Neuron (in vitro differentiated cells): Measurements from ENCODE around the gene SLC22A14.
"Not testable (repeated sequence)": the region's sequence is repeated elsewhere in the genome, so short reads cannot be mapped to it uniquely, and the experiment has no call there.

Experiments used
- H2AFZ ChIP-seq: one replicate; pipeline ENCODE4 v1.6.1; 2013; ENCODE audit warnings: low read depth, mild to moderate bottlenecking, inconsistent platforms, low read length, moderate library complexity
- H3K27me3 ChIP-seq: one replicate; pipeline ENCODE4 v1.6.1; 2013; ENCODE audit warnings: low read length; ENCODE audit not compliant: insufficient read depth
- H3K36me3 ChIP-seq: one replicate; pipeline ENCODE4 v1.6.1; 2013; ENCODE audit warnings: low read length; ENCODE audit not compliant: insufficient read depth
- H3K4me1 ChIP-seq: one replicate; pipeline ENCODE4 v1.6.1; 2013; ENCODE audit warnings: low read length; ENCODE audit not compliant: insufficient read depth
- H3K4me3 ChIP-seq: 2 replicates; pipeline ENCODE4 v1.5.1; 2013; ENCODE audit warnings: mild to moderate bottlenecking, low read length, moderate library complexity
- H3K9me3 ChIP-seq: one replicate; pipeline ENCODE4 v1.6.1; 2013; ENCODE audit warnings: low read length

SLC22A14 gene

DNA sequence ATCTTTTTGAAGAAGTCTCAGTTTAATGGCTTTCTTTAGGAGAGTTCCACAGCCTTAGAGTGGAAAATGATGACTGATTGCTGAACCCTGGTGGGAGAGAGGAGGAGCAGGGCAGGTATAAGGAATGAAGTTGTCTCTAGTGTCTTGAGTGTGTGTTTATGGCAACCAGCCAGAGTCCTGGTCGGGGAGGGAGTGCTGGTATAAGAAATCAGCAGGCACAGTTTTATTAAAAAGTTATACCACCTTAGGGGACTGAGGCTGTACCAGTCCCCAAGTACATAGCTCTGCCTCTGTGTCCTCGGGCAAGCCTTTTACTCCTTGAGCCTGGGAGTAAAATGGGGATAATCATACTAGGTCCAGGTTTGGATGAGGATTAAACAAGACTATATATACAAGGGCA is 29.8 kb downstream of the SLC22A14 start:
- H3K27me3 ChIP-seq = peaks cover 11% of the 10 kb centered on the region
- no peaks in the 10 kb centered on the region for H3K9me3 ChIP-seq
- H2AFZ ChIP-seq = no peak overlapping the region
- peaks cover 6% of the 10 kb centered on the region for H3K4me1 ChIP-seq
- H3K4me3 ChIP-seq = no peak overlapping the region
- no peaks in the 10 kb centered on the region for H3K36me3 ChIP-seq

- peaks cover 6% of the 10 kb centered on the region for H3K4me1 ChIP-seq
- H3K4me3 ChIP-seq = no peak overlapping the region
- no peak overlapping the region for H2AFZ ChIP-seq
- no peaks in the 10 kb centered on the region for H3K36me3 ChIP-seq
- H3K9me3 ChIP-seq = no peaks in the 10 kb centered on the region
- H3K27me3 ChIP-seq = peaks cover 11% of the 10 kb centered on the region
Measured at GRCh38 chr3:38312356-38312755, 30.3 kb downstream of the SLC22A14 start.

DNA sequence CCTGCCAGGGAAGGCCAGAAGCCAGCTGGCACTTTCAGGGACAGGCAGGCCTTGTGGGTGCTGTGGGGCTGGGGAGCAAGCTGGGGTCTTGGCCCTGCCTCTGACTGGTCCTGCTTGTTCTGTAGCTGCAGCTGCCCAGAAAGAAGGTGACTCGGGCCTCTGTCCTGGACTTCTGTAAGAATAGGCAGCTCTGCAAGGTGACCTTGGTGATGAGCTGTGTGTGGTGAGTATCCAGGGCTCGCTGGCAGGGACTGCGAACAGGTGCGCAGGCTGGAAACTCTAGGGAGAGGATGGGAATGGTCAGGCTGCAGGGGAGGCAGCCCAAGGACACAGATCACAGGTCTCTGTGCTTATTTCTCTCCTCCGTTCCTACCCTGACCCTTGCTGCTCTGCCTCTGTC is 31.2 kb downstream of the SLC22A14 start:
- Histone ChIP-seq H3K4me3 (no peak overlapping the region), H3K36me3 (no peaks in the 10 kb centered on the region), H3K27me3 (peaks cover 8% of the 10 kb centered on the region), H3K9me3 (no peaks in the 10 kb centered on the region), H3K4me1 (peaks cover 6% of the 10 kb centered on the region), H2AFZ (no peak overlapping the region)

DNA sequence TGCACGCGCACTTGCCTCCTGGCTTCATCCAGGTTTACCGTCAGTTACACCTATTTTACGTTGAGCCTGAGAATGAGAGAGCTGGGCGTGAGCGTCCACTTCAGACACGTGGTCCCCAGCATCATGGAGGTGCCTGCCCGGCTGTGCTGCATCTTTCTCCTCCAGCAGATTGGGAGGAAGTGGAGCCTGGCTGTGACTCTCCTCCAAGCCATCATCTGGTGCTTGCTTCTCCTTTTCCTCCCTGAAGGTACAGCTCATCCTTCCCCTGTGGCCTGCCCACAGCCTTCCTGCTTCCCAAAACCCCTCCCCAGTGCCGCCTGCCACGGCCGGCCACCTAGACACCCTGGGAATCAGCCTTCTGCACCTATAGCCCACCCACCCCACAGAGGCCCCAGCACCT is 31.6 kb downstream of the SLC22A14 start:
- no peaks in the 10 kb centered on the region for H3K36me3 ChIP-seq
- H3K27me3 ChIP-seq = peaks cover 8% of the 10 kb centered on the region
- no peaks in the 10 kb centered on the region for H3K9me3 ChIP-seq

DNA sequence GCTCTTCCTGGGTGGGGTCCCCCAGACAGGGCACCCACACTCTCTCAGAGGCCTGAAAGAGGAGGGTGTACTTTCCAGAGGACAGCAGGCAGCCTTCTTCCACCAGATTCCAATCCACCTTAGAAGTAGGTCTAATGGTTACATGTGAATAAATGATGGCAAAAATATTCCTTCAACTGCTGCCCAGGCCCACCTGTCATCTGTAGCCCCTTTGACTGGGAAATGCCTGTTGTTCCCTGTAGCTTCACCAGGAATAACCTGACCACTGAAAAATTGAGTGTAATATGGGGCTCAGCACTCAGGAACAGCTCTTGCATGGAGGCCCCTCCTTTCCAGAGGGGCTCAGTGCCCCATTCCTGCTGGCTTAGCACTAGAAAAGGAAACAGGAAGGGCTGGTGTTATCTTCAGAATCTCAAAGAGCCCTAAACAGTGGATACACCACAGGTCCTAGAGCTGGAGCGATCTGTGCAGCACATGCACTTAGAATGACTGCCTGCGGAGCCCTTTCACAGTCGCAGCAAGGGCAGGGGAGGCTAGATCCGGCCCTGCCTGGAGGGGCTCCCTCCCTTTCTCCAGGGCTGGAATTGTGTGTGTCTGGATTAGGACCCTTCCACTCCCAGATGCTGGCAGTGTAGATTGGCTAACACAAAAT is 32.1 kb downstream of the SLC22A14 start:
- peak overlapping the region; percentile 17 for H3K4me3 ChIP-seq

More for the DNA sequence above, 31.6 kb downstream of the SLC22A14 start:
- H2AFZ ChIP-seq = no peak overlapping the region
- no peak overlapping the region for H3K4me3 ChIP-seq
- H3K4me1 ChIP-seq = peaks cover 6% of the 10 kb centered on the region

GRCh38 chr3:38314764-38315487 is 32.8 kb downstream of the SLC22A14 start:
- no peaks in the 10 kb centered on the region for H3K9me3 ChIP-seq
- H3K27me3 ChIP-seq = peaks cover 8% of the 10 kb centered on the region
- peaks cover 6% of the 10 kb centered on the region for H3K4me1 ChIP-seq
- H3K36me3 ChIP-seq = no peaks in the 10 kb centered on the region
- peak overlapping the region; percentile 56 for H2AFZ ChIP-seq
- H3K4me3 ChIP-seq = peak overlapping the region; percentile 17

More for the DNA sequence above, 32.1 kb downstream of the SLC22A14 start:
- Histone ChIP-seq H3K4me1 (peaks cover 6% of the 10 kb centered on the region), H3K9me3 (no peaks in the 10 kb centered on the region), H3K36me3 (no peaks in the 10 kb centered on the region), H2AFZ (peak overlapping the region; percentile 56), H3K27me3 (peaks cover 8% of the 10 kb centered on the region)

GRCh38 chr3:38315488-38316230 is 33.6 kb downstream of the SLC22A14 start:
- H3K4me3 ChIP-seq = no peak overlapping the region
- no peaks in the 10 kb centered on the region for H3K36me3 ChIP-seq
- peaks cover 6% of the 10 kb centered on the region for H3K4me1 ChIP-seq
- peaks cover 8% of the 10 kb centered on the region for H3K27me3 ChIP-seq
- H2AFZ ChIP-seq = no peak overlapping the region
- no peaks in the 10 kb centered on the region for H3K9me3 ChIP-seq

DNA sequence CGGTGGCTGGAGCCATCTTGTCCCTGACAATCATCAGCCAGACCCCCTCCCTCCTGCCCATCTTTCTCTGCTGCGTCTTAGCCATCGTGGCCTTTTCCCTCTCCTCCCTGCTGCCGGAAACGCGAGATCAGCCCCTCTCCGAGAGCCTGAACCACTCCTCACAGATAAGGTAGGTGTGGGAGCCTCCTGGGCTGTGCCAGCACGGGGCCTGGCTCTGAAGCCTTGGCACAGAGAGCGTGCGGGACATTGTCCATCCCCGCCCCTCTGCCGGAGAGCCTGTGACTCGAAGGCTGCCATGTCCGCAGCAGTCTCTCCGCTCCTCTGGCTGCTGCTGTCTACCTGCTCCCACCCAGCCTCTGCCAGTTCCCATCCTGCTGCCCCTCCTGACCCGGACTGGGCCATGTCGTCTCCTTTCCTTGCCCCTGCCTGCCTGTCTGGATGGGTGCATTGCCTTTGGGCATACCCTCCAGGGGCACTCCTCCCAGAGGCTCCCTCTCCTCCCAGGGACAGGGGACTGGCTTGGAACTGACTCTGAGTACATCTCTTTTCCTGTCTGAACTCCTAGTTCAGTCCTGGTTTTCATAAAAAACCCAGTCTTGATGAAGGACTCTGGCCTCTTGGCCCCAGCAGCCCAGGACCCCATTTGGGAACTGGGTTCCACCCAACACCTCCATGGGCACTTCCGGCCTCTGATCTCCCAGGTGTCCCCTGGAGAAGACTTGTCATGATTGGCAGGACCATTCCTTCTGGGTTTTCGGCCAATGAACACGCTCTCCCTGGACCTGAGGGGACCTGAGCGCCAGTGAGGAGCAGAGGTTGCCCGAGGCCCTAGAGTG is 34.5 kb downstream of the SLC22A14 start:
- Histone ChIP-seq H3K27me3 (peaks cover 8% of the 10 kb centered on the region), H3K36me3 (no peaks in the 10 kb centered on the region), H3K4me1 (peaks cover 6% of the 10 kb centered on the region), H2AFZ (no peak overlapping the region), H3K4me3 (no peak overlapping the region), H3K9me3 (no peaks in the 10 kb centered on the region)

DNA sequence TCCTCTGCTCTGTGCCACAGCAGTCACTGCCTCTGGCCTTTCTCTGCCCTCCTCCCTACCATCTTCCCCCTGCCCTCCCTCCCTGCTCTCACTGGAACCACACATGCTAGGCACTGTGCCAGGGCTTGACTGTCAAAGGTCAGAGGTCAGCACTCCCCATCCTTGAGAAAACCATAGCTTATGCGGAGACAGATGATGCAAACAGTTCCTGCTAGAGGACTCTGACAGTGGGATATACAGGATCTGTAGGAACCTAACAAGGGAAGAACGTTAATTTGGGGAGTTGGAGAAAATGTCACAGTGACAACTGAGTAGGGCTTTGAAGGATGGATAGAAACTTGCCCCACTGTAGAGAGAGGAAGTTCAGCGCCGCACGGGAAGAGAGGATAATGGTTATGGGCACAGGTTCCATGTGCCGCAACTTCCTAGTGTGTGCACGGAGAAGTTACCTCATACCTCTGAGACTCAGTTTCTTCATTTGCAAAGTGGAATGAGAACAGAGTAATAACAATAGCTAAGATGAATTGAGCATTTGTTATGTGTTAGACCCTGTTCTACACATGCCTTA is 35.2 kb downstream of the SLC22A14 start:
- Histone ChIP-seq H3K36me3 (no peaks in the 10 kb centered on the region), H2AFZ (no peak overlapping the region), H3K4me3 (no peak overlapping the region), H3K4me1 (peaks cover 6% of the 10 kb centered on the region), H3K9me3 (no peaks in the 10 kb centered on the region), H3K27me3 (peaks cover 8% of the 10 kb centered on the region)

DNA sequence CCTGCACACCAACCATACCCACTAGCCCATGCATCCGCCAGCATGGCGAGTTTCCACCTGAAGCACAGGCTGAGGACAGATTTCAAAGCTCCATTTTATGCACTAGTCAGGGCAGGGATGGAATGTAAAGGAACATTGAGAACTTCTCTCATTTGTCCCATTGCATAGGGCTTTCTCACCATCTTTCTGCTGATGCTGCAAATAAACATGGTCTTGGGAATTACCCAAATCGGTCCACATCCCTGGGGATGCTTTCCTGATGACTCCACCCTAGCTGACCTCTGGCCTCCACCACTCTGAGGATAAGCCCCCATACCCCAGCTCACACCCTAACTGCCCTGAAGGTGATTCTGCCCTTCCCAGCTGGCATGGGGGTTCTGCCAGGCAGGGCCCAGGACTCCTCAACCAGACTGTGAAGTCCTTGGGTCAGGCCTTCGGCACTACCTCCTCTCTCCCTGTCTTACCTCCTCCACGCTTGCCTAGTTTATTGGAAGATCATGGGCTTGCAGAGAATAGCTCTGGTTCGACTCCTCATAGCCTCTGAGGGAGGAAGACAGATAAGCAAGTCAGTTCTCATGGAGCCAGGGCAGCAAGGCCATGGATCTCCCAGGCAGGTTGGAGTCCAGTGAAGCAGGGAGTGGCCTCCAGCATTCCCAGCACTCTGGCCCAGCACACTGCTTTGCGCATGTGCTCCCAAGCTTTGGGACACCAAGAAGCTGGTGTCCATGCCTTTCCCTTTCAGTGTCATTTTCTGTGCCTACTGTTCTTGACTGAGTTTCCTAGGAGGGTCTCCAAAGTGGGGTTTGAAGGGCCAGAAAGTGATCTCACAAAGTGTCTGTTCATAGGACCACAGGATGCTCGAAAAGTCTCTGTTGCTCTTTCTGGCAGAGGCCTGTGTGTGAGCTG is 36.9 kb downstream of the SLC22A14 start:
- Histone ChIP-seq H3K36me3 (no peaks in the 10 kb centered on the region), H3K9me3 (no peaks in the 10 kb centered on the region), H3K4me3 (no peak overlapping the region), H3K4me1 (peaks cover 6% of the 10 kb centered on the region), H2AFZ (no peak overlapping the region), H3K27me3 (peaks cover 6% of the 10 kb centered on the region)

- H3K27me3 ChIP-seq, H3K4me1 ChIP-seq, H3K9me3 ChIP-seq, H3K4me3 ChIP-seq, H2AFZ ChIP-seq, H3K36me3 ChIP-seq: not testable (repeated sequence)
Measured at GRCh38 chr3:38320638-38321037, 38.5 kb downstream of the SLC22A14 start.

DNA sequence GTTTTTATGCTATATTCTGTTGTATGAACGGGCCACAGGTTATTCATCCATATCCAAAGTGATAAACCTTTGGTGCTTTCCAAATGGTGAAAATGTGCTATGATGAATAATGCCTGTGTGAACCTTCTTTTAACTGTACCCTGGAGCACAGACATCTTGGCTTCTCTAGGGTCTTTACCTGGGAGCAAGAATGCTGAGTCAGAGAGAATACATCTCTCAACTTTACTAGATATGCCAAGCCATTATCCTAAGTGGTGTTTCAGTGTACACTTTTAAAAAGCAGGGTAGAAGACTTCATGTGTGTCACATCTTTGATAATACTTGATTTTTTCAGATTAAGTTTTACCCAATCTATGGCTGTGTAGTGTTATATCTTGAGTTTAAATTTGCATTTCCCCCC is 41.0 kb downstream of the SLC22A14 start:
- Histone ChIP-seq H3K4me1 (no peaks in the 10 kb centered on the region), H3K9me3 (no peaks in the 10 kb centered on the region), H3K36me3 (no peaks in the 10 kb centered on the region), H2AFZ (no peak overlapping the region), H3K4me3 (no peak overlapping the region), H3K27me3 (no peaks in the 10 kb centered on the region)
